DMS53 treated with DMSO at 0.1 percent for 48 hours (cell line): ENCODE results near the gene ZNF599.
A peak's percentile ranks its signal among the peaks of the same experiment; 100 is the strongest.

Experiments
- DNase-seq: peaks from one replicate; lab custom pipeline; 2025; ENCODE audit not compliant: unreplicated experiment; lab: John Stamatoyannopoulos, UW

ZNF599 gene

GRCh38 chr19:34744896-34745690 lies 27.9 kb downstream of the ZNF599 start:
- no peak for DNase-seq

GRCh38 chr19:34734537-34735103 lies 38.4 kb downstream of the ZNF599 start:
- DNase-seq, result peak; percentile 38

GRCh38 chr19:34733746-34734536 lies 39.1 kb downstream of the ZNF599 start, which contains the start of gene ZNF181:
Gene ZNF181, plus strand, starts transcription at chr19:34734243. Its CDS starts 795 bp downstream, at chr19:34735038.
- DNase-seq, result peak; percentile 93

- DNase-seq, result peak; percentile 80
Measured at GRCh38 chr19:34733266-34733745, 39.7 kb downstream of the ZNF599 start.

- DNase-seq, result no peak
Measured at GRCh38 chr19:34732612-34733211, 40.3 kb downstream of the ZNF599 start.

- no peak for DNase-seq
Measured at GRCh38 chr19:34731964-34732363, 41.1 kb downstream of the ZNF599 start.

- DNase-seq, result no peak
Measured at GRCh38 chr19:34731019-34731829, 41.8 kb downstream of the ZNF599 start.

GRCh38 chr19:34725400-34725799 lies 47.6 kb downstream of the ZNF599 start:
- no peak for DNase-seq

GRCh38 chr19:34722353-34722752 lies 50.7 kb downstream of the ZNF599 start:
- DNase-seq, result no peak

- no peak for DNase-seq
Measured at GRCh38 chr19:34715357-34715756, 57.7 kb downstream of the ZNF599 start.

GRCh38 chr19:34713262-34713637 lies 59.8 kb downstream of the ZNF599 start:
- DNase-seq, result no peak

GRCh38 chr19:34712395-34713261 lies 60.4 kb downstream of the ZNF599 start:
- DNase-seq, result peak; percentile 89

- DNase-seq, result no peak
Measured at GRCh38 chr19:34711890-34712289, 61.1 kb downstream of the ZNF599 start.
